ENCODE results near the gene B3GALT4. TPM values are rescaled to one million over a fixed set of nuclear protein-coding genes. Genes with fewer than 3 reads are reported as not detected.

B3GALT4 gene
- total RNA-seq, 1 experiment from 2014 or later = 4.0 TPM

DNA sequence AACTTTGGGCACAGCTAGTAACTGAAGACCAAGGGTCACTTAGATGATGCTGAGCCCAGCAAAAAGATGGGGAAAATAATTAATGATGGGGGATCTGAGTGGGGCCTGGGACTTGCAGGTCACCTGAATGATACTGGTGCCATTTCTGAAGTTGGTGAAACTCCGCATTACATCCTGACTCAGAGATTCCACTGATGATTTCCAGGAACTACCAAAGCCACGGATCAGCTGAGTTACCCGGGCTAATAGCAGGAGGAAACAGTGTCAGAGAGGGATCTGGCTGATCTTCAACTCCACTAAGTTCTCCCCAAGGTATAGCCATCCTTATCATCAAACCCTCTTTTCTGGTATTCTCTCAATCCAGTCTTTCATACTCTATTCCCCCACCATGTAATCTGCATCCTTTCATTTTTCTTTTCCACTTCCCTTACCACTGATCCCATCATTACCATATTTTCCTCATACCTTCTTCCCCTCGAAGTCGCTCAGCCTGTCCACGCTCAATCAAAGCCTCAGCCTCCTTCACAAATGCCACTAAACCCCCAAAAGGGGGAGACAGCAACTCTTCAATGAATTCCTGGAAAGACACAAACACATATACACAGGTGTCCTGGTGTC, 25.4 kb upstream of the B3GALT4 start:
- H3K4me3 ChIP-seq (ENCODE audit: low read depth, low read length, poor library complexity, severe bottlenecking) = no peak overlapping the region
- intact Hi-C loops (cut with micrococcal nuclease; ENCODE audit: unreplicated experiment) = no loop called here
- DNase-seq (ENCODE audit: low spot score) = no peak
- no peaks in the 10 kb centered on the region for H3K27me3 ChIP-seq (replicated peaks; ENCODE audit: insufficient read depth, low read depth, low read length, poor library complexity)
- peaks cover 16% of the 10 kb centered on the region for H3K4me1 ChIP-seq (ENCODE audit: insufficient read depth, low read length, poor library complexity, severe bottlenecking)
- no peak overlapping the region for H3K27ac ChIP-seq (ENCODE audit: low read depth, low read length, poor library complexity, severe bottlenecking)
- ChIA-PET CTCF (no interaction called here), POLR2A (ENCODE audit: low non-redundant PET) (no interaction called here)
- no TSS peak for BruUV-seq (replicated peaks)
- peaks cover 3% of the 10 kb centered on the region for H3K36me3 ChIP-seq (ENCODE audit: insufficient read depth, low read length, poor library complexity, severe bottlenecking)
- no peaks in the 10 kb centered on the region for H3K9me3 ChIP-seq (ENCODE audit: low read depth, low read length, poor library complexity, severe bottlenecking)
- TF ChIP-seq, protein P1, sequence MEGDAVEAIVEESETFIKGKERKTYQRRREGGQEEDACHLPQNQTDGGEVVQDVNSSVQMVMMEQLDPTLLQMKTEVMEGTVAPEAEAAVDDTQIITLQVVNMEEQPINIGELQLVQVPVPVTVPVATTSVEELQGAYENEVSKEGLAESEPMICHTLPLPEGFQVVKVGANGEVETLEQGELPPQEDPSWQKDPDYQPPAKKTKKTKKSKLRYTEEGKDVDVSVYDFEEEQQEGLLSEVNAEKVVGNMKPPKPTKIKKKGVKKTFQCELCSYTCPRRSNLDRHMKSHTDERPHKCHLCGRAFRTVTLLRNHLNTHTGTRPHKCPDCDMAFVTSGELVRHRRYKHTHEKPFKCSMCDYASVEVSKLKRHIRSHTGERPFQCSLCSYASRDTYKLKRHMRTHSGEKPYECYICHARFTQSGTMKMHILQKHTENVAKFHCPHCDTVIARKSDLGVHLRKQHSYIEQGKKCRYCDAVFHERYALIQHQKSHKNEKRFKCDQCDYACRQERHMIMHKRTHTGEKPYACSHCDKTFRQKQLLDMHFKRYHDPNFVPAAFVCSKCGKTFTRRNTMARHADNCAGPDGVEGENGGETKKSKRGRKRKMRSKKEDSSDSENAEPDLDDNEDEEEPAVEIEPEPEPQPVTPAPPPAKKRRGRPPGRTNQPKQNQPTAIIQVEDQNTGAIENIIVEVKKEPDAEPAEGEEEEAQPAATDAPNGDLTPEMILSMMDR (conservative IDR thresholded peaks at IDR 0.05; ENCODE audit: low read depth, low read length) = no peak
- TF ChIP-seq EZH2 (IDR thresholded peaks at IDR 0.05; ENCODE audit: borderline replicate concordance, low read depth, low read length, poor library complexity, severe bottlenecking) = no peak

DNA sequence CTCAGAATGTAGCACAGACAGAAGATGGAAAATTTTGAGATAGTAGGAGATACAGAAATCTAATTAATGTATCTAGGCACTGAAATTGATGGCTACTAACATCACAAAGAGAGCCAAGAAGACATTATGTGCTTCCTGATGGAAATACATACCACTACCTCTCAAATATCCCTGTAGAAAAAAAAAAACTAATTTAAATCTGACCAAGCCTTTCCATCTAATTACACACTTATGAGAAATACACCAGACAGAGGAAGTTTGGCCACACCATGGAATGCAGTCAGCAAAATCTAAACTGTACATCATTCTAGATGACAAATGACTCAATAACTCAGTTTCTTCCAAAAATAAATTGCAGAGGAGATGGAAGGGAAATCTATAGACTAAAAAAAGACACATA, 24.2 kb upstream of the B3GALT4 start:
- H3K4me3 ChIP-seq (ENCODE audit: low read depth, low read length, poor library complexity, severe bottlenecking) = no peak overlapping the region
- peaks cover 15% of the 10 kb centered on the region for H3K4me1 ChIP-seq (ENCODE audit: insufficient read depth, low read length, poor library complexity, severe bottlenecking)
- no peaks in the 10 kb centered on the region for H3K9me3 ChIP-seq (ENCODE audit: low read depth, low read length, poor library complexity, severe bottlenecking)
- ChIA-PET CTCF (no interaction called here), POLR2A (ENCODE audit: low non-redundant PET) (no interaction called here)
- H3K36me3 ChIP-seq (ENCODE audit: insufficient read depth, low read length, poor library complexity, severe bottlenecking) = peaks cover 3% of the 10 kb centered on the region
- no TSS peak for BruUV-seq (replicated peaks)
- H3K27me3 ChIP-seq (replicated peaks; ENCODE audit: insufficient read depth, low read depth, low read length, poor library complexity) = no peaks in the 10 kb centered on the region
- no peak for DNase-seq (ENCODE audit: low spot score)
- intact Hi-C loops (cut with micrococcal nuclease; ENCODE audit: unreplicated experiment) = no loop called here
- TF ChIP-seq EZH2 (IDR thresholded peaks at IDR 0.05; ENCODE audit: borderline replicate concordance, low read depth, low read length, poor library complexity, severe bottlenecking) = no peak
- TF ChIP-seq, protein P1 (conservative IDR thresholded peaks at IDR 0.05; ENCODE audit: low read depth, low read length) = no peak
- no peak overlapping the region for H3K27ac ChIP-seq (ENCODE audit: low read depth, low read length, poor library complexity, severe bottlenecking)

DNA sequence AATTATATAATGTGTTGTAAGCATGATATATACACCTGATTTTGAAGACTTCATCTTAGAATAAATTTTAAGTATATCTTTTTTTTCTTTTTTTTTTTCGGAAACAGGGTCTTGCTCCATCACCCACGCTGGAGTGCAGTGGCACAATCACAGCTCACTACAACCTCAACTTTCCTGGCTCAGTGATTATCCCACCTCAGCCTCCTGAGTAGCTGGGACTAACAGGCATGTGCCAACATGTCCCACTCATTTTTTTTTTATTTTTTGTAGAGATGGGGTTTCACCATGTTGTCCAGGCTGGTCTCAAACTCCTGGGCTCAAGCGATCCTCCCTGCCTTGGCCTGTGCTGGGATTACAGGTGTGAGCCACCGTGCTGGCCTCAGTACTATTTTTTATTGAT, 22.3 kb upstream of the B3GALT4 start:
- H3K4me1 ChIP-seq (ENCODE audit: insufficient read depth, low read length, poor library complexity, severe bottlenecking) = peaks cover 10% of the 10 kb centered on the region
- no peak overlapping the region for H3K27ac ChIP-seq (ENCODE audit: low read depth, low read length, poor library complexity, severe bottlenecking)
- no peaks in the 10 kb centered on the region for H3K9me3 ChIP-seq (ENCODE audit: low read depth, low read length, poor library complexity, severe bottlenecking)
- H3K27me3 ChIP-seq (replicated peaks; ENCODE audit: insufficient read depth, low read depth, low read length, poor library complexity) = no peaks in the 10 kb centered on the region
- ChIA-PET POLR2A (ENCODE audit: low non-redundant PET) (no interaction called here), CTCF (no interaction called here)
- H3K36me3 ChIP-seq (ENCODE audit: insufficient read depth, low read length, poor library complexity, severe bottlenecking) = peaks cover 3% of the 10 kb centered on the region
- BruUV-seq (replicated peaks) = no TSS peak
- TF ChIP-seq, protein P1 (conservative IDR thresholded peaks at IDR 0.05; ENCODE audit: low read depth, low read length) = no peak
- TF ChIP-seq EZH2 (IDR thresholded peaks at IDR 0.05; ENCODE audit: borderline replicate concordance, low read depth, low read length, poor library complexity, severe bottlenecking) = no peak
- H3K4me3 ChIP-seq (ENCODE audit: low read depth, low read length, poor library complexity, severe bottlenecking) = no peak overlapping the region
- no peak for DNase-seq (ENCODE audit: low spot score)
- intact Hi-C loops (cut with micrococcal nuclease; ENCODE audit: unreplicated experiment) = no loop called here
